CD4-positive, alpha-beta T cell (primary cell): ENCODE data around the gene EXT2. TPM values are rescaled to one million over a fixed set of nuclear protein-coding genes. Genes with fewer than 3 reads are reported as not detected.

Experiments used
- ATAC-seq: fragments of 200-7000 bp; cut with Tn5 transposase; one replicate; pipeline ENCODE4 v1.10.0; 2022; ENCODE audit warnings: mild to moderate bottlenecking; ENCODE audit not compliant: poor library complexity
- CTCF ChIA-PET: fragments of 350-600 bp; sonication (Branson Sonifier 250); formaldehyde crosslinking; loops from one replicate; lab custom pipeline; 2021; ENCODE audit warnings: antibody characterized with exemption, inconsistent platforms; lab: Charles Lee
- POLR2A ChIA-PET: fragments of 350-600 bp; sonication (Branson Sonifier 250); formaldehyde crosslinking; loops from one replicate; lab custom pipeline; 2021; ENCODE audit warnings: antibody characterized with exemption, inconsistent platforms; lab: Charles Lee
- DNase-seq, 14 experiments: peaks; one replicate each; pipeline ENCODE4 v3.0.0-alpha.2; 2013 to 2020; ENCODE audit warnings: mixed read lengths in 2 of 14
- H3K27ac ChIP-seq, 2 donors: one replicate each; pipeline versions ENCODE4 v1.5.1 to v1.7.0; 2013; ENCODE audit warnings: low read length in 2 of 2, low read depth in 1 of 2, mild to moderate bottlenecking in 1 of 2
- H3K27me3 ChIP-seq, 2 experiments: 1 replicate in 1 of 2; 2 replicates in 1 of 2; pipeline versions ENCODE4 v1.6.1 to v1.7.0; 2013; ENCODE audit warnings: low read length in 2 of 2, control low read depth in 1 of 2, mild to moderate bottlenecking in 1 of 2, moderate library complexity in 1 of 2; ENCODE audit not compliant: insufficient read depth in 2 of 2, control insufficient read depth in 1 of 2
- H3K36me3 ChIP-seq: one replicate; pipeline ENCODE4 v1.6.1; 2013; ENCODE audit warnings: low read length, control low read depth; ENCODE audit not compliant: insufficient read depth
- H3K4me1 ChIP-seq: one replicate; pipeline ENCODE4 v1.6.1; 2013; ENCODE audit warnings: low read length, control low read depth; ENCODE audit not compliant: insufficient read depth
- H3K4me3 ChIP-seq: one replicate; pipeline ENCODE4 v1.5.1; 2013; ENCODE audit warnings: mild to moderate bottlenecking, low read length, moderate library complexity
- H3K9me3 ChIP-seq, 2 experiments: 1 replicate in 1 of 2; 2 replicates in 1 of 2; pipeline versions ENCODE4 v1.6.1 to v1.7.0; 2013; ENCODE audit warnings: low read length in 2 of 2, mild to moderate bottlenecking in 2 of 2, control low read depth in 1 of 2, moderate library complexity in 1 of 2; ENCODE audit not compliant: control insufficient read depth in 1 of 2, insufficient read depth in 1 of 2
- H3K27ac Mint-ChIP-seq: one replicate; pipeline ENCODE4 v1.8.0; 2020; ENCODE audit warnings: mixed read lengths
- H3K27me3 Mint-ChIP-seq: one replicate; pipeline ENCODE4 v1.8.0; 2021; ENCODE audit warnings: mixed read lengths
- H3K36me3 Mint-ChIP-seq: one replicate; pipeline ENCODE4 v1.8.0; 2021; ENCODE audit warnings: low read depth, mixed read lengths
- H3K4me1 Mint-ChIP-seq: one replicate; pipeline ENCODE4 v1.8.0; 2021; ENCODE audit warnings: low read depth, mixed read lengths
- H3K4me3 Mint-ChIP-seq: one replicate; pipeline ENCODE4 v1.8.0; 2020; ENCODE audit warnings: mild to moderate bottlenecking, mixed read lengths
- H3K9me3 Mint-ChIP-seq: one replicate; pipeline ENCODE4 v1.8.0; 2020; ENCODE audit warnings: mixed read lengths
- intact Hi-C, 2 experiments: fragments of 100-400 bp; cut with DNase I in 1 of 2; cut with micrococcal nuclease in 1 of 2; formaldehyde crosslinking; loops; one replicate each; pipeline versions ENCODE4 v1.15.1 to v1.9.0; 2023 to 2025; cut with DNase I, micrococcal nuclease
- total RNA-seq, 174 experiments: library from RNA in 2 of 174; stranded (reverse) in 2 of 174; gene quantifications; one replicate each; pipeline ENCODE4 v1.2.3 and lab custom pipeline; 2021 to 2026
- TF ChIP-seq, protein P1 (sequence below): fragments of 200-600 bp; IDR thresholded peaks from one replicate; pipeline ENCODE4 v1.8.0; 2022; ENCODE audit warnings: antibody characterized with exemption, mild to moderate bottlenecking

The EXT2 gene
- total RNA-seq, 2 experiments from 2014 or later, result 17.1 to 17.5 TPM

DNA sequence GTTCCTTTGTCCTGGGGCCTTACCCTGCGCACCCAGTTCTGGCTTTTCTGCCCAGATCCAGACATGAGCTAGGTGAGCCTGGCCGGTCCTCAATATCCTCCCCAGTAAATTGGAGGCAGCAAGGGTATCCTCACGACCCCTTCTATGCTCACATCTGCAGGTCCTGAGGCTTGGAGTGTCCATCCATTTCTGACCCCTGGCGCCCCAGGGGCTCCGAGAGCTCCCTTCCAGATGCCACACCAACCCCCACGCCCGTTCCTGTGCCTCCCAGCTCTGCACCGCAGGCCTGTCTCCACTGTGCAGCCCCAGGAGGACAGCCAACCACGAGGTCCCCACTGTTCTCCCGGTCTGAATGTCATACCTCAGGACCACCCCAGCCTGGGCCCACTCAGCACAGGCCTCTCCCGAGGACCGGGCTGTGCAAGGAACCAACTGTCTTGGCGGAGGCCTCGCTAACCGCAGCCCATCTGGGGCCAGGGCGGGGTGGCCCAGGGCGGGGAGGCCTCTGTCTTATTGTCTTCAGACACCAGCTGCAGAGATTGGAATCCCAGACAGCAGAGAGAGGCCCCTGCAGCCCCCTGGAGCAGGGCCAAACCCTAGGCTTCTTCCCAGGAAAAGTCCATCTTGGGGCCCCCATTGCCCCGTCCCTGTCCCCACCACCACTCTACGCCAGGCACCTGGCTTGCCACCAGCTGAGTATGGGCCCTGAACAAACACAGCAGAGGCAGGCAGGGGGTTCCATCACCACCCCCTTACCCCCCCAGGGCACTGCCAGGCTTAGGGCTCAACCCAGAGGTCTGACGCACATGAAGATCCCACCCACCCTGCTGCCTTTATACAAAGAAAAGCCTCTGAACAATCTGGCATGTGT is 175.2 kb downstream of the EXT2 start:
- Mint-ChIP-seq H3K4me3 (no peak overlapping the region), H3K9me3 (no peaks in the 10 kb centered on the region), H3K4me1 (no peaks in the 10 kb centered on the region), H3K36me3 (no peaks in the 10 kb centered on the region), H3K27me3 (no peaks in the 10 kb centered on the region), H3K27ac (no peak overlapping the region)
- no peak overlapping the region for H3K27ac ChIP-seq
- TF ChIP-seq, protein P1, sequence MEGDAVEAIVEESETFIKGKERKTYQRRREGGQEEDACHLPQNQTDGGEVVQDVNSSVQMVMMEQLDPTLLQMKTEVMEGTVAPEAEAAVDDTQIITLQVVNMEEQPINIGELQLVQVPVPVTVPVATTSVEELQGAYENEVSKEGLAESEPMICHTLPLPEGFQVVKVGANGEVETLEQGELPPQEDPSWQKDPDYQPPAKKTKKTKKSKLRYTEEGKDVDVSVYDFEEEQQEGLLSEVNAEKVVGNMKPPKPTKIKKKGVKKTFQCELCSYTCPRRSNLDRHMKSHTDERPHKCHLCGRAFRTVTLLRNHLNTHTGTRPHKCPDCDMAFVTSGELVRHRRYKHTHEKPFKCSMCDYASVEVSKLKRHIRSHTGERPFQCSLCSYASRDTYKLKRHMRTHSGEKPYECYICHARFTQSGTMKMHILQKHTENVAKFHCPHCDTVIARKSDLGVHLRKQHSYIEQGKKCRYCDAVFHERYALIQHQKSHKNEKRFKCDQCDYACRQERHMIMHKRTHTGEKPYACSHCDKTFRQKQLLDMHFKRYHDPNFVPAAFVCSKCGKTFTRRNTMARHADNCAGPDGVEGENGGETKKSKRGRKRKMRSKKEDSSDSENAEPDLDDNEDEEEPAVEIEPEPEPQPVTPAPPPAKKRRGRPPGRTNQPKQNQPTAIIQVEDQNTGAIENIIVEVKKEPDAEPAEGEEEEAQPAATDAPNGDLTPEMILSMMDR, result no peak
- H3K4me3 ChIP-seq, result no peak overlapping the region
- intact Hi-C loops, result no loop called here
- CTCF ChIA-PET, result no interaction called here
- POLR2A ChIA-PET, result no interaction called here
- DNase-seq, result no peak
- no peaks in the 10 kb centered on the region for H3K27me3 ChIP-seq
- no peaks in the 10 kb centered on the region for H3K4me1 ChIP-seq
- peaks cover 0 to 14% of the 10 kb centered on the region in 2 experiments for H3K9me3 ChIP-seq
- ATAC-seq, result no peak
- H3K36me3 ChIP-seq, result no peaks in the 10 kb centered on the region

DNA sequence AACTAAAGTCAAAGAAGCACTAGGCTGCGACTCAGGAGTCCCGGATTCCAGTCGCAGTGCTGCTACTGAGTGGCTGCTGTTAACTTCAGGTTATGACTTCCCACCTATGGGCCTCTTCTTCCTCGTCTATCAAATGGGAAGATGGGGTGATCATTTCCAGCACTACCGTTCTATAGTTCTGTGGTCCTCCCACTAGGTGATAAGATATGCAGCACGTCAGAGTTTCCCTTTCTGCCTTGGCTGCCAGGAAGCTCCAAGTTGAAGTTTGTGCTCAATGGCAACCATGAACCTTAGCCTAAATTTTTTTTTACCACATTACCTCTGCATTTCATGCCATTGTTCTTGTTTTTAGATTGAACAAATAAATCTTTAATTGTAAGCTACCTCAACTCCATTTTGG is 175.8 kb downstream of the EXT2 start:
- no peaks in the 10 kb centered on the region for H3K27me3 Mint-ChIP-seq
- H3K27me3 ChIP-seq, result no peaks in the 10 kb centered on the region
- no peak overlapping the region for H3K4me3 ChIP-seq
- DNase-seq (no peak), ATAC-seq (no peak)
- H3K4me1 Mint-ChIP-seq, result no peaks in the 10 kb centered on the region
- H3K9me3 ChIP-seq, result peaks cover 0 to 14% of the 10 kb centered on the region in 2 experiments
- intact Hi-C loops, result no loop called here
- H3K27ac Mint-ChIP-seq, result no peak overlapping the region
- H3K27ac ChIP-seq, result no peak overlapping the region
- TF ChIP-seq, protein P1, result no peak
- no peaks in the 10 kb centered on the region for H3K36me3 Mint-ChIP-seq
- no peak overlapping the region for H3K4me3 Mint-ChIP-seq
- CTCF ChIA-PET, result no interaction called here
- H3K36me3 ChIP-seq, result no peaks in the 10 kb centered on the region
- no peaks in the 10 kb centered on the region for H3K4me1 ChIP-seq
- no peaks in the 10 kb centered on the region for H3K9me3 Mint-ChIP-seq
- POLR2A ChIA-PET, result no interaction called here

DNA sequence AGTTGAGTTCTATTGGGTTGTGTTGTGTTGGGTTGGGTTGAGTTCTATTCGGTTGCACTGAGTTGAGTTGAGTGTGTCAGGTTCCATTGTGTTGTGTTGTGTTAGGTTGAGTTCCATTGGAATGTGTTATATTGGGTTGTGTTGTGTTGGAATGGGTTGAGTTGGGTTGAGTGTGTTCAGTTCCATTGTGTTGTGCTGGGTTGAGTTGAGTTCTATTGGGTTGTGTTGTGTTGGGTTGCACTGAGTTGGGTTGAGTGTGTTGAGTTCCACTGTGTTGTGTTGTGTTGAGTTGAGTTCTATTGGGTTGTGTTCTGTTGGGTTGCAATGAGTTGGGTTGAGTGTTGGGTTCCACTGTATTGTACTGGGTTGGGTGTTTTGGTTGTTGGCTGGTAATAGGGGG is 178.9 kb downstream of the EXT2 start:
- DNase-seq (no peak), ATAC-seq (no peak)
- intact Hi-C loops, result no loop called here
- POLR2A ChIA-PET, result no interaction called here
- Histone ChIP-seq H3K4me3 (no peak overlapping the region), H3K36me3 (no peaks in the 10 kb centered on the region), H3K27me3 (no peaks in the 10 kb centered on the region), H3K4me1 (no peaks in the 10 kb centered on the region), H3K27ac (no peak overlapping the region), H3K9me3 (peaks cover 0 to 14% of the 10 kb centered on the region in 2 experiments)
- Mint-ChIP-seq H3K27ac (no peak overlapping the region), H3K36me3 (no peaks in the 10 kb centered on the region), H3K4me1 (no peaks in the 10 kb centered on the region), H3K9me3 (no peaks in the 10 kb centered on the region), H3K27me3 (no peaks in the 10 kb centered on the region), H3K4me3 (no peak overlapping the region)
- TF ChIP-seq, protein P1, result no peak
- CTCF ChIA-PET, result no interaction called here
